Measurements from ENCODE around the gene NFYA. TPM values are rescaled to one million over a fixed set of nuclear protein-coding genes. Genes with fewer than 3 reads are reported as not detected.

Gene NFYA
- total RNA-seq, 2 experiments from 2014 or later = 24.5 to 25.4 TPM

DNA sequence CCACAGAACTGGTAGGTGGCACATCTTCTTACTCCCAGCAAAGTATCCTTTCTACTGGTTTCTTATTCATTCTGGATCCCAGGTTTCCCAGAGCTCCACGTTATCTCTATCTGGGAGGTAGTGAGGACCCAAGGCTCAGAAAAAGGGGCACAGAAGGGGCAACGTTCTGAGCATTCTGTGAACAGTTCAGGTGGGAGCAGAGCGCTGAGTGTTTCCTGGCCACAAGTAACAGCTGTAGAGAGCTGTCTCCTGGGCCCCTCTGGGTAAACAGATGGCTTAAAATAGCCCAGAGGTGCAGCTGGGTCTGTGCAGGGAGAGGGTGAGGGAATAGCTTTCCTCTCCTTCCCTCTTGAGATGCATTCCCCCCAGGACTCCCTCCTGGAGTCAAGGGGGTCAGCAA, 17.6 kb upstream of the NFYA start:
- H3K27me3 Mint-ChIP-seq = no peaks in the 10 kb centered on the region
- H3K27ac Mint-ChIP-seq = no peak overlapping the region
- H3K36me3 Mint-ChIP-seq = peaks cover 17% of the 10 kb centered on the region

GRCh38 chr6:41056768-41057490, 15.8 kb upstream of the NFYA start:
- Mint-ChIP-seq H3K27ac (no peak overlapping the region), H3K4me3 (no peak overlapping the region), H3K4me1 (peaks cover 12% of the 10 kb centered on the region), H3K36me3 (peaks cover 7% of the 10 kb centered on the region), H3K27me3 (no peaks in the 10 kb centered on the region), H3K9me3 (no peaks in the 10 kb centered on the region)
- no peak for DNase-seq

More for the DNA sequence above, 17.6 kb upstream of the NFYA start:
- Mint-ChIP-seq H3K4me3 (no peak overlapping the region), H3K4me1 (peaks cover 15% of the 10 kb centered on the region), H3K9me3 (no peaks in the 10 kb centered on the region)
- no peak for DNase-seq

- DNase-seq = no peak
- peaks cover 4% of the 10 kb centered on the region for H3K4me1 Mint-ChIP-seq
- no peak overlapping the region for H3K27ac Mint-ChIP-seq
- no peaks in the 10 kb centered on the region for H3K27me3 Mint-ChIP-seq
- H3K4me3 Mint-ChIP-seq = no peak overlapping the region
- H3K9me3 Mint-ChIP-seq = no peaks in the 10 kb centered on the region
- peaks cover 7% of the 10 kb centered on the region for H3K36me3 Mint-ChIP-seq
These were observed 14.0 kb upstream of the NFYA start for GRCh38 chr6:41058783-41059181.

- no peaks in the 10 kb centered on the region for H3K27me3 Mint-ChIP-seq
- H3K36me3 Mint-ChIP-seq = peaks cover 11% of the 10 kb centered on the region
- H3K9me3 Mint-ChIP-seq = no peaks in the 10 kb centered on the region
- H3K4me1 Mint-ChIP-seq = peaks cover 9% of the 10 kb centered on the region
- DNase-seq = no peak
- H3K4me3 Mint-ChIP-seq = no peak overlapping the region
- H3K27ac Mint-ChIP-seq = no peak overlapping the region
These were observed 13.2 kb upstream of the NFYA start for GRCh38 chr6:41059556-41059955.

GRCh38 chr6:41061196-41061726, 11.5 kb upstream of the NFYA start:
- no peak overlapping the region for H3K4me3 Mint-ChIP-seq
- H3K4me1 Mint-ChIP-seq = peaks cover 13% of the 10 kb centered on the region
- H3K36me3 Mint-ChIP-seq = peaks cover 15% of the 10 kb centered on the region
- H3K27me3 Mint-ChIP-seq = no peaks in the 10 kb centered on the region
- no peak overlapping the region for H3K27ac Mint-ChIP-seq
- no peaks in the 10 kb centered on the region for H3K9me3 Mint-ChIP-seq
- DNase-seq = no peak

GRCh38 chr6:41062056-41062455, 10.7 kb upstream of the NFYA start:
- no peak for DNase-seq
- Mint-ChIP-seq H3K4me1 (peaks cover 18% of the 10 kb centered on the region), H3K4me3 (no peak overlapping the region), H3K9me3 (no peaks in the 10 kb centered on the region), H3K27ac (no peak overlapping the region), H3K27me3 (no peaks in the 10 kb centered on the region), H3K36me3 (peaks cover 22% of the 10 kb centered on the region)

- peaks cover 27% of the 10 kb centered on the region for H3K36me3 Mint-ChIP-seq
- H3K27ac Mint-ChIP-seq = no peak overlapping the region
- H3K9me3 Mint-ChIP-seq = no peaks in the 10 kb centered on the region
- no peak overlapping the region for H3K4me3 Mint-ChIP-seq
- H3K27me3 Mint-ChIP-seq = no peaks in the 10 kb centered on the region
- no peak for DNase-seq
- peaks cover 17% of the 10 kb centered on the region for H3K4me1 Mint-ChIP-seq
These were observed 8.9 kb upstream of the NFYA start for GRCh38 chr6:41063884-41064285.

GRCh38 chr6:41064841-41065240, 7.9 kb upstream of the NFYA start:
- H3K36me3 Mint-ChIP-seq = peaks cover 27% of the 10 kb centered on the region
- H3K4me3 Mint-ChIP-seq = no peak overlapping the region
- no peak overlapping the region for H3K27ac Mint-ChIP-seq
- no peak for DNase-seq
- no peaks in the 10 kb centered on the region for H3K9me3 Mint-ChIP-seq
- H3K4me1 Mint-ChIP-seq = peaks cover 22% of the 10 kb centered on the region
- H3K27me3 Mint-ChIP-seq = no peaks in the 10 kb centered on the region

GRCh38 chr6:41065550-41066026, 7.2 kb upstream of the NFYA start:
- Mint-ChIP-seq H3K9me3 (no peaks in the 10 kb centered on the region), H3K27me3 (no peaks in the 10 kb centered on the region), H3K27ac (no peak overlapping the region), H3K4me3 (no peak overlapping the region), H3K4me1 (peaks cover 25% of the 10 kb centered on the region), H3K36me3 (peaks cover 29% of the 10 kb centered on the region)
- no peak for DNase-seq

GRCh38 chr6:41066867-41067304, 5.9 kb upstream of the NFYA start:
- no peaks in the 10 kb centered on the region for H3K9me3 Mint-ChIP-seq
- no peaks in the 10 kb centered on the region for H3K27me3 Mint-ChIP-seq
- no peak overlapping the region for H3K27ac Mint-ChIP-seq
- DNase-seq = peak; percentile 40
- H3K36me3 Mint-ChIP-seq = peaks cover 33% of the 10 kb centered on the region
- peaks cover 32% of the 10 kb centered on the region for H3K4me1 Mint-ChIP-seq
- no peak overlapping the region for H3K4me3 Mint-ChIP-seq

DNA sequence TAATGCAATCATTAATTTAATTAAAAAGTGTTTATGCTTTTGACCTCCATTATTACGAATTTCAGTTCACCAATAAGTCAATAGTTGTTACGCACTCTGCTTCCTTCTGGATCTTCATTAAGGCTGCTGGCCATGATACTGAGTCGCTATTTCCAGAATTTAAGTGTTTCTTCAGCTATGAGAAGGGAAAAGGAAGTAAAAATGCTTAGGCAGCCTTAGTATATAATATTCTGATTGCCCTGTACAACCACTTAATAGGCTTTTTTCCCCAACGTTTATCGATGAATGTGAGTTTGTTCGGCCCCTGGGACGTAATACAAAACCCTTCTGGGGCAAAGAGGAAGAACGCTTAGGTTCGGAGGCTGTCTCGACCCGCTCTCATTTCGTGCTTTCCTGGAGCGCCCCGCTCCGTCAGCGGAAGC, 1.3 kb upstream of the NFYA start:
- Mint-ChIP-seq H3K27ac (peak overlapping the region; percentile 98), H3K9me3 (no peaks in the 10 kb centered on the region), H3K27me3 (no peaks in the 10 kb centered on the region), H3K4me1 (peaks cover 45% of the 10 kb centered on the region), H3K36me3 (peaks cover 31% of the 10 kb centered on the region), H3K4me3 (peak overlapping the region; percentile 94)
- DNase-seq = no peak

- Mint-ChIP-seq H3K4me1 (peaks cover 42% of the 10 kb centered on the region), H3K4me3 (peak within 1 kb of the TSS; percentile 94), H3K27me3 (no peaks in the 10 kb centered on the region), H3K36me3 (peaks cover 25% of the 10 kb centered on the region), H3K9me3 (no peaks in the 10 kb centered on the region), H3K27ac (peak within 1 kb of the TSS; percentile 98)
- peak; percentile 100 for DNase-seq
These were observed 595 bp upstream of the NFYA start, which contains the start of gene OARD1 for GRCh38 chr6:41071923-41072835. OARD1 (minus strand) TSS chr6:41072356; CDS start chr6:41071634, 722 bp downstream.

DNA sequence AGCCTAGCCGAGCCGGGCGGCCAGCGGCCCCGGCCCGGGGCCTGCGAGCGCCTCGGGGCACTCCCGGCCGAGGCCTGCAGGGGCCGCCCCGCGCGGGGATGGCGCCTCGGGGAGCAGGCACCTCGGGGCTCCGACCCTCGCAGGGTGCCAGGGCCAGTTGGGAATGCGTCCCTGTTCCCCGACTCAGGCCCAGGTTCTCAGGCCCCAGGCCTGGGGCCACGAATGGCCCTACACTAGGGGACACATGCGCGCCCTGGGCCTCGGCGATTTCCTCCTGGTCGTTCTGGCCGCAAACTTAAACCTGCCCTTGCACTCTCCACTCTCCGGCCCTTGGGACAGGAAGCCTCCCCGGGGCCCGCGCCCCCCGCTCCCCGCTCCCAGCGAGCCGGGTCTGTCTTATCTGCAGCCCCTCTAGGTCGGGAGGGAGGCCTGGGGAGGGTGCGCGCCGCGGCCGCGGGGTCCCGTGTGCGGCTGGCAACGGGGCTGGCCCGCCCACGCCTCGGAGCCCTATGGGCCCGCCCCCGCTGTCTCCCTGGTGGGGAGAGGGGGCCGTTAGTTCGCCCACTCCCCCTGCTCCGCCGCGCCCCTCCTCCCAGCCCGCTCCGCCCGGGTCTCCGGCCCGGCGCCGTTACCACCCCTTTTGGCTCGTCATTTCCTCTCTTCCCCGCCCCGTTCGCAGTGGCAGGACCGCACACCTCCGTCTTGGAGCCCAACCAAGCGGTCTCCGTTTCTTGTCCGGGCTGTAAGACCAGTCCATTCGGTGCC, 611 bp downstream of the NFYA start:
- peaks cover 19% of the 10 kb centered on the region for H3K36me3 Mint-ChIP-seq
- H3K27ac Mint-ChIP-seq = peak overlapping the region; percentile 92
- peaks cover 48% of the 10 kb centered on the region for H3K4me1 Mint-ChIP-seq
- H3K4me3 Mint-ChIP-seq = peak overlapping the region; percentile 94
- no peaks in the 10 kb centered on the region for H3K9me3 Mint-ChIP-seq
- no peaks in the 10 kb centered on the region for H3K27me3 Mint-ChIP-seq
- peak; percentile 84 for DNase-seq

GRCh38 chr6:41073968-41074691, 1.4 kb downstream of the NFYA start:
- Mint-ChIP-seq H3K36me3 (peaks cover 23% of the 10 kb centered on the region), H3K27me3 (no peaks in the 10 kb centered on the region), H3K4me1 (peaks cover 53% of the 10 kb centered on the region), H3K27ac (peak overlapping the region; percentile 92), H3K9me3 (no peaks in the 10 kb centered on the region), H3K4me3 (peak overlapping the region; percentile 94)
- no peak for DNase-seq
